ENCODE measurements around the gene ARV1. TPM values are rescaled to one million over a fixed set of nuclear protein-coding genes. Genes with fewer than 3 reads are reported as not detected.

The ARV1 gene
- polyA plus RNA-seq, 1 donor from 2014 or later: 63.4 TPM

DNA sequence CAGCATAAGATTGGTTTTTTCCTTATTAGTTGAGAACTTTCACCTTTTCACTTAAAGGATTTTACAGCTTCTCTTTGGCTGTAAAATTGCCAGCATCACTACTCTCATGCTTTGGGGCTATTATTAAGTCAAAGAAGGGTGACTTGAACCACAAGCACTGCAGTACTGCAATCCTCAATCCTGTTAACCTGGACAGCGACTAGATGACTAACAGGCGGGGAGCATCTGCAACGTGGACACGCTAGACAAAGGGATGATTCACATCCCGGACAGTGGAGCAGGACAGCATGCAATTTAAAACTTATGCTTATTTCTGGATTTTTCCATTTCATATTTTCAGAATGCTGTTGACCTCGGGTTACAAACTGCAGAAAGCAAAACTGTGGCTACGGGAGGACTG lies 8.1 kb downstream of the ARV1 start:
- H3K27ac ChIP-seq (ENCODE audit: low read length): no peak overlapping the region
- H3K36me3 ChIP-seq (ENCODE audit: insufficient read depth, low read length): no peaks in the 10 kb centered on the region
- H3K4me2 ChIP-seq (ENCODE audit: low read length): no peak overlapping the region
- H3K9ac ChIP-seq (ENCODE audit: low read length): no peak overlapping the region
- H2AFZ ChIP-seq (ENCODE audit: low read depth, low read length): no peak overlapping the region
- H3K79me2 ChIP-seq (replicated peaks; ENCODE audit: insufficient read depth, low read length): no peaks in the 10 kb centered on the region
- no peaks in the 10 kb centered on the region for H4K20me1 ChIP-seq (ENCODE audit: insufficient read depth)
- H3K9me3 ChIP-seq (ENCODE audit: low read length): no peaks in the 10 kb centered on the region
- no peaks in the 10 kb centered on the region for H3F3A ChIP-seq (ENCODE audit: insufficient read depth, low read length, poor library complexity, severe bottlenecking)
- TF ChIP-seq, protein P1, sequence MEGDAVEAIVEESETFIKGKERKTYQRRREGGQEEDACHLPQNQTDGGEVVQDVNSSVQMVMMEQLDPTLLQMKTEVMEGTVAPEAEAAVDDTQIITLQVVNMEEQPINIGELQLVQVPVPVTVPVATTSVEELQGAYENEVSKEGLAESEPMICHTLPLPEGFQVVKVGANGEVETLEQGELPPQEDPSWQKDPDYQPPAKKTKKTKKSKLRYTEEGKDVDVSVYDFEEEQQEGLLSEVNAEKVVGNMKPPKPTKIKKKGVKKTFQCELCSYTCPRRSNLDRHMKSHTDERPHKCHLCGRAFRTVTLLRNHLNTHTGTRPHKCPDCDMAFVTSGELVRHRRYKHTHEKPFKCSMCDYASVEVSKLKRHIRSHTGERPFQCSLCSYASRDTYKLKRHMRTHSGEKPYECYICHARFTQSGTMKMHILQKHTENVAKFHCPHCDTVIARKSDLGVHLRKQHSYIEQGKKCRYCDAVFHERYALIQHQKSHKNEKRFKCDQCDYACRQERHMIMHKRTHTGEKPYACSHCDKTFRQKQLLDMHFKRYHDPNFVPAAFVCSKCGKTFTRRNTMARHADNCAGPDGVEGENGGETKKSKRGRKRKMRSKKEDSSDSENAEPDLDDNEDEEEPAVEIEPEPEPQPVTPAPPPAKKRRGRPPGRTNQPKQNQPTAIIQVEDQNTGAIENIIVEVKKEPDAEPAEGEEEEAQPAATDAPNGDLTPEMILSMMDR (IDR thresholded peaks at IDR 0.05; ENCODE audit: poor library complexity, severe bottlenecking): no peak
- no peak for TF ChIP-seq EZH2 (IDR thresholded peaks at IDR 0.05; ENCODE audit: borderline replicate concordance, insufficient read depth, low read length, poor library complexity, severe bottlenecking)
- TF ChIP-seq SMC3 (conservative IDR thresholded peaks at IDR 0.05; ENCODE audit: poor library complexity): no peak
- TF ChIP-seq RAD21 (conservative IDR thresholded peaks at IDR 0.05): no peak
- TF ChIP-seq POLR2AphosphoS5 (IDR thresholded peaks at IDR 0.05): no peak
- no peak overlapping the region for H3K4me3 ChIP-seq (ENCODE audit: low read length)
- H3K9me2 ChIP-seq (ENCODE audit: insufficient read depth, low read length): no peaks in the 10 kb centered on the region
- H3K27me3 ChIP-seq (ENCODE audit: insufficient read depth, low read depth, low read length): no peaks in the 10 kb centered on the region

DNA sequence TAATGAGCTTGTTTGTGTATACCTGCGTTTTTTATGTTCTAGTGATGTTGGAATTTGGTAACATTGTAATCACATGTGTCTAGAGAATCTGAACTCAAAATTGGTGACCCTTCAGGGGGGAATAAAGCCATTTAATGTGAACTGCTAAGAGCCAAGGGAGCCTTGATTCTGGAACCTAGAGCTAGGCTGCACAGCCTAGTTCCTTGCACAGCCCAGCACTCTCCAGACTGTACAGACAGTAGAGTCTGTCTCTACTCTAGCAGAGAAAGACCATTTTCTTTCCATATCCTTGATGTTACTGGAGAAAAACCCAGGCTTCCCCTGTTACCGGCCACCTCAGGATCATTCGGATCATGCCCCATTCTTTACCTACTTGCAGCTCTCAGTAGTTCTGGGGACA lies 8.6 kb downstream of the ARV1 start:
- H3K4me2 ChIP-seq (ENCODE audit: low read length): no peak overlapping the region
- H3K9me3 ChIP-seq (ENCODE audit: low read length): no peaks in the 10 kb centered on the region
- TF ChIP-seq RAD21 (conservative IDR thresholded peaks at IDR 0.05) (no peak), POLR2AphosphoS5 (IDR thresholded peaks at IDR 0.05) (no peak), TAF1 (IDR thresholded peaks at IDR 0.05; ENCODE audit: low read depth) (no peak), EP300 (conservative IDR thresholded peaks at IDR 0.05; ENCODE audit: poor library complexity, severe bottlenecking) (no peak), SMC3 (conservative IDR thresholded peaks at IDR 0.05; ENCODE audit: poor library complexity) (no peak), MXI1 (conservative IDR thresholded peaks at IDR 0.05; ENCODE audit: poor library complexity, severe bottlenecking) (no peak)
- TF ChIP-seq, protein P2, sequence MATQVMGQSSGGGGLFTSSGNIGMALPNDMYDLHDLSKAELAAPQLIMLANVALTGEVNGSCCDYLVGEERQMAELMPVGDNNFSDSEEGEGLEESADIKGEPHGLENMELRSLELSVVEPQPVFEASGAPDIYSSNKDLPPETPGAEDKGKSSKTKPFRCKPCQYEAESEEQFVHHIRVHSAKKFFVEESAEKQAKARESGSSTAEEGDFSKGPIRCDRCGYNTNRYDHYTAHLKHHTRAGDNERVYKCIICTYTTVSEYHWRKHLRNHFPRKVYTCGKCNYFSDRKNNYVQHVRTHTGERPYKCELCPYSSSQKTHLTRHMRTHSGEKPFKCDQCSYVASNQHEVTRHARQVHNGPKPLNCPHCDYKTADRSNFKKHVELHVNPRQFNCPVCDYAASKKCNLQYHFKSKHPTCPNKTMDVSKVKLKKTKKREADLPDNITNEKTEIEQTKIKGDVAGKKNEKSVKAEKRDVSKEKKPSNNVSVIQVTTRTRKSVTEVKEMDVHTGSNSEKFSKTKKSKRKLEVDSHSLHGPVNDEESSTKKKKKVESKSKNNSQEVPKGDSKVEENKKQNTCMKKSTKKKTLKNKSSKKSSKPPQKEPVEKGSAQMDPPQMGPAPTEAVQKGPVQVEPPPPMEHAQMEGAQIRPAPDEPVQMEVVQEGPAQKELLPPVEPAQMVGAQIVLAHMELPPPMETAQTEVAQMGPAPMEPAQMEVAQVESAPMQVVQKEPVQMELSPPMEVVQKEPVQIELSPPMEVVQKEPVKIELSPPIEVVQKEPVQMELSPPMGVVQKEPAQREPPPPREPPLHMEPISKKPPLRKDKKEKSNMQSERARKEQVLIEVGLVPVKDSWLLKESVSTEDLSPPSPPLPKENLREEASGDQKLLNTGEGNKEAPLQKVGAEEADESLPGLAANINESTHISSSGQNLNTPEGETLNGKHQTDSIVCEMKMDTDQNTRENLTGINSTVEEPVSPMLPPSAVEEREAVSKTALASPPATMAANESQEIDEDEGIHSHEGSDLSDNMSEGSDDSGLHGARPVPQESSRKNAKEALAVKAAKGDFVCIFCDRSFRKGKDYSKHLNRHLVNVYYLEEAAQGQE (IDR thresholded peaks at IDR 0.05; ENCODE audit: borderline replicate concordance): no peak
- H4K20me1 ChIP-seq (ENCODE audit: insufficient read depth): no peaks in the 10 kb centered on the region
- H3K9ac ChIP-seq (ENCODE audit: low read length): no peak overlapping the region
- no peaks in the 10 kb centered on the region for H3K36me3 ChIP-seq (ENCODE audit: insufficient read depth, low read length)
- H3K9me2 ChIP-seq (ENCODE audit: insufficient read depth, low read length): no peaks in the 10 kb centered on the region
- no peak overlapping the region for H3K4me3 ChIP-seq (ENCODE audit: low read length)
- H2AFZ ChIP-seq (ENCODE audit: low read depth, low read length): no peak overlapping the region
- H3K79me2 ChIP-seq (replicated peaks; ENCODE audit: insufficient read depth, low read length): no peaks in the 10 kb centered on the region
- no peaks in the 10 kb centered on the region for H3K27me3 ChIP-seq (ENCODE audit: insufficient read depth, low read depth, low read length)
- no peak overlapping the region for H3K27ac ChIP-seq (ENCODE audit: low read length)
- no peaks in the 10 kb centered on the region for H3F3A ChIP-seq (ENCODE audit: insufficient read depth, low read length, poor library complexity, severe bottlenecking)
